GM23338 (cell line): ENCODE results near the gene BUB1B. TPM values are rescaled to one million over a fixed set of nuclear protein-coding genes. Genes with fewer than 3 reads are reported as not detected.

ENCODE experiments used
- ATAC-seq: fragments of 200-7000 bp; cut with Tn5 transposase; 3 replicates; pipeline ENCODE4 v1.9.1; 2020
- DNase-seq: peaks from one replicate; pipeline ENCODE4 v3.0.0-alpha.2; 2015; ENCODE audit warnings: low spot score
- H2AFZ ChIP-seq: fragments of 200-600 bp; sonication (generic); 2 replicates; pipeline ENCODE4 v1.8.0; 2016; ENCODE audit warnings: antibody characterized with exemption, mild to moderate bottlenecking, moderate library complexity
- H3F3A ChIP-seq: fragments of 200-600 bp; sonication (generic); replicated peaks from 2 replicates; pipeline ENCODE4 v1.8.0; 2017; ENCODE audit warnings: antibody characterized with exemption, mixed run types, low read depth
- H3K27ac ChIP-seq: fragments of 200-600 bp; sonication (generic); 2 replicates; pipeline ENCODE4 v1.6.1; 2016; ENCODE audit warnings: low read depth
- H3K27me3 ChIP-seq: fragments of 200-600 bp; sonication (generic); 2 replicates; pipeline ENCODE4 v1.8.0; 2016; ENCODE audit warnings: mild to moderate bottlenecking, mixed run types, moderate library complexity; ENCODE audit not compliant: insufficient read depth
- H3K36me3 ChIP-seq: fragments of 200-600 bp; sonication (generic); 2 replicates; pipeline ENCODE4 v1.8.0; 2016; ENCODE audit warnings: mild to moderate bottlenecking; ENCODE audit not compliant: insufficient read depth
- H3K4me1 ChIP-seq: fragments of 200-600 bp; sonication (generic); 2 replicates; pipeline ENCODE4 v1.8.0; 2016; ENCODE audit warnings: mild to moderate bottlenecking, moderate library complexity; ENCODE audit not compliant: insufficient read depth
- H3K4me2 ChIP-seq: fragments of 200-600 bp; sonication (generic); 2 replicates; pipeline ENCODE4 v1.7.1; 2017; ENCODE audit warnings: mixed run types
- H3K4me3 ChIP-seq: fragments of 200-600 bp; sonication (generic); 2 replicates; pipeline ENCODE4 v1.6.1; 2016; ENCODE audit warnings: mixed run types
- H3K79me2 ChIP-seq: fragments of 200-600 bp; sonication (generic); replicated peaks from 2 replicates; pipeline ENCODE4 v1.8.0; 2017; ENCODE audit warnings: mild to moderate bottlenecking; ENCODE audit not compliant: insufficient read depth
- H3K9me2 ChIP-seq: fragments of 200-600 bp; sonication (generic); 2 replicates; pipeline ENCODE4 v1.8.0; 2017; ENCODE audit not compliant: insufficient read depth
- H4K20me1 ChIP-seq: fragments of 200-600 bp; sonication (generic); replicated peaks from 2 replicates; pipeline ENCODE4 v1.8.0; 2017; ENCODE audit warnings: mild to moderate bottlenecking; ENCODE audit not compliant: insufficient read depth
- H3K27ac Mint-ChIP-seq: 2 replicates; pipeline ENCODE4 v1.8.0; 2020; ENCODE audit warnings: inconsistent platforms, mild to moderate bottlenecking, moderate library complexity, mixed read lengths
- H3K27me3 Mint-ChIP-seq: 3 replicates; pipeline ENCODE4 v1.8.0; 2022; ENCODE audit warnings: low read depth, mild to moderate bottlenecking, moderate library complexity, mixed read lengths, inconsistent platforms; ENCODE audit not compliant: insufficient read depth, poor library complexity
- H3K36me3 Mint-ChIP-seq: 3 replicates; pipeline ENCODE4 v1.8.0; 2021; ENCODE audit warnings: low read depth, mild to moderate bottlenecking, inconsistent platforms, moderate library complexity, mixed read lengths
- H3K4me1 Mint-ChIP-seq: 3 replicates; pipeline ENCODE4 v1.8.0; 2020; ENCODE audit warnings: mild to moderate bottlenecking, inconsistent platforms, mixed read lengths
- H3K4me3 Mint-ChIP-seq: 3 replicates; pipeline ENCODE4 v1.8.0; 2021; ENCODE audit warnings: moderate library complexity, mild to moderate bottlenecking, inconsistent platforms, mixed read lengths
- H3K9me3 Mint-ChIP-seq: 3 replicates; pipeline ENCODE4 v1.8.0; 2020; ENCODE audit warnings: moderate library complexity, mild to moderate bottlenecking, inconsistent platforms, mixed read lengths
- CREB1 ChIP-seq: fragments of 250-450 bp; sonication (Bioruptor Pico); IDR thresholded peaks from 2 replicates; pipeline ENCODE4 v1.5.0; 2020; ENCODE audit warnings: low read depth, mild to moderate bottlenecking, moderate library complexity
- CTCF ChIP-seq, 2 experiments: fragments of 200-600 bp in 1 of 2; sonication (generic) in 1 of 2; conservative IDR thresholded peaks; 2 replicates each; pipeline versions ENCODE4 v1.5.1 to v1.6.1; 2016 to 2017; ENCODE audit warnings: antibody characterized with exemption in 2 of 2, low read depth in 2 of 2, mild to moderate bottlenecking in 2 of 2, moderate library complexity in 1 of 2
- ETS1 ChIP-seq: IDR thresholded peaks from 2 replicates; pipeline ENCODE4 v1.6.1; 2016; ENCODE audit warnings: antibody characterized with exemption
- EZH2 ChIP-seq: fragments of 200-600 bp; sonication (generic); IDR thresholded peaks from one replicate; pipeline ENCODE4 v1.8.0; 2017; ENCODE audit warnings: antibody characterized with exemption, mild to moderate bottlenecking, low read depth; ENCODE audit not compliant: unreplicated experiment
- EZH2phosphoT487 ChIP-seq: fragments of 200-600 bp; sonication (generic); IDR thresholded peaks from one replicate; pipeline ENCODE4 v1.8.1; 2018; ENCODE audit warnings: antibody characterized with exemption; ENCODE audit not compliant: unreplicated experiment
- JUNB ChIP-seq: IDR thresholded peaks from one replicate; pipeline ENCODE4 v1.6.1; 2016; ENCODE audit warnings: antibody characterized with exemption; ENCODE audit not compliant: unreplicated experiment
- NANOG ChIP-seq: IDR thresholded peaks from 2 replicates; pipeline ENCODE4 v1.6.1; 2016; ENCODE audit warnings: antibody characterized with exemption, borderline replicate concordance
- POLR2AphosphoS5 ChIP-seq: IDR thresholded peaks from 2 replicates; pipeline ENCODE4 v1.6.1; 2016; ENCODE audit warnings: antibody characterized with exemption, low read depth
- REST ChIP-seq: IDR thresholded peaks from one replicate; pipeline ENCODE4 v1.6.1; 2018; ENCODE audit warnings: antibody characterized with exemption; ENCODE audit not compliant: unreplicated experiment
- STAT1 ChIP-seq: IDR thresholded peaks from one replicate; pipeline ENCODE4 v1.6.1; 2016; ENCODE audit warnings: antibody characterized with exemption; ENCODE audit not compliant: unreplicated experiment
- ZNF114 ChIP-seq: fragments of 250-450 bp; sonication (Bioruptor Pico); IDR thresholded peaks from 2 replicates; pipeline ENCODE4 v1.5.0; 2020; ENCODE audit warnings: mild to moderate bottlenecking, moderate library complexity
- ZNF331 ChIP-seq: fragments of 250-450 bp; sonication (Bioruptor Pico); IDR thresholded peaks from 2 replicates; pipeline ENCODE4 v1.5.0; 2020; ENCODE audit warnings: low read depth, mild to moderate bottlenecking, moderate library complexity
- polyA plus RNA-seq: library from polyadenylated mRNA; unstranded; fragments of >200 nt; fragmentation: Nextera tagmentation; extraction: Ambion mirVana; gene quantifications from 2 replicates; pipeline ENCODE4 v1.2.1, GENCODE V29; 2016
- total RNA-seq: library from RNA; depleted of rRNA; stranded (reverse); fragments of >200 nt; shearing (Covaris generic); gene quantifications from 2 replicates; pipeline ENCODE4 v1.2.3, GENCODE V29; 2014

Gene BUB1B
- total and polyA plus RNA-seq, 2 experiments from 2014 or later, result 77.7 to 160 TPM

- Histone ChIP-seq H3K4me3 (no peak overlapping the region), H2AFZ (no peak overlapping the region), H3F3A (no peaks in the 10 kb centered on the region; the same call in 1 of the 2 replicates), H3K27ac (no peak overlapping the region), H3K4me1 (peaks cover 6% of the 10 kb centered on the region), H3K9me2 (no peaks in the 10 kb centered on the region), H3K27me3 (no peaks in the 10 kb centered on the region), H4K20me1 (no peaks in the 10 kb centered on the region), H3K36me3 (no peaks in the 10 kb centered on the region), H3K79me2 (no peaks in the 10 kb centered on the region), H3K4me2 (no peak overlapping the region)
- no peaks in the 10 kb centered on the region for H3K36me3 Mint-ChIP-seq
- H3K4me1 Mint-ChIP-seq, result peaks cover 13% of the 10 kb centered on the region
- TF ChIP-seq EZH2phosphoT487 (no peak), STAT1 (no peak), ZNF114 (CRISPR knock-in tag) (no peak), CREB1 (CRISPR knock-in tag) (no peak), ZNF331 (CRISPR knock-in tag) (no peak), EZH2 (no peak), ETS1 (no peak), POLR2AphosphoS5 (no peak)
- DNase-seq, result no peak
- no peak overlapping the region for H3K27ac Mint-ChIP-seq
- no peak for ATAC-seq
- H3K9me3 Mint-ChIP-seq, result no peaks in the 10 kb centered on the region; the same call in 2 of the 3 replicates
- H3K4me3 Mint-ChIP-seq, result no peak overlapping the region
- peaks cover 2% of the 10 kb centered on the region for H3K27me3 Mint-ChIP-seq
These were observed 30.8 kb upstream of the BUB1B start for GRCh38 chr15:40130118-40130517.

- Mint-ChIP-seq H3K27me3 (peaks cover 2% of the 10 kb centered on the region), H3K36me3 (no peaks in the 10 kb centered on the region), H3K4me1 (peaks cover 15% of the 10 kb centered on the region), H3K9me3 (no peaks in the 10 kb centered on the region; the same call in 2 of the 3 replicates), H3K4me3 (no peak overlapping the region), H3K27ac (no peak overlapping the region)
- ATAC-seq (no peak), DNase-seq (no peak)
- Histone ChIP-seq H3K27ac (no peak overlapping the region), H3K4me2 (no peak overlapping the region), H3F3A (no peaks in the 10 kb centered on the region; the same call in 1 of the 2 replicates), H3K4me1 (no peaks in the 10 kb centered on the region; the same call in 1 of the 2 replicates), H3K4me3 (no peak overlapping the region), H3K79me2 (no peaks in the 10 kb centered on the region), H3K9me2 (no peaks in the 10 kb centered on the region), H2AFZ (no peak overlapping the region), H4K20me1 (no peaks in the 10 kb centered on the region), H3K27me3 (no peaks in the 10 kb centered on the region), H3K36me3 (no peaks in the 10 kb centered on the region)
- no peak for TF ChIP-seq NANOG
- TF ChIP-seq ZNF114 (CRISPR knock-in tag), result no peak
- no peak for TF ChIP-seq EZH2phosphoT487
- TF ChIP-seq ZNF331 (CRISPR knock-in tag), result no peak
- no peak for TF ChIP-seq CTCF (conservative IDR thresholded peaks at IDR 0.05; ENCODE audit: low read depth in 2 of 2)
- no peak for TF ChIP-seq ETS1
- no peak for TF ChIP-seq CREB1 (CRISPR knock-in tag)
- no peak for TF ChIP-seq REST
- TF ChIP-seq POLR2AphosphoS5, result no peak
- TF ChIP-seq JUNB, result no peak
- no peak for TF ChIP-seq EZH2
These were observed 29.9 kb upstream of the BUB1B start for GRCh38 chr15:40130799-40131502.
